22Rv1 (cell line): ENCODE measurements around the gene ANK3.

Experiments
- H3K27ac ChIP-seq: fragments of 450-650 bp; 2 replicates; pipeline ENCODE4 v1.5.1; 2017
- CTCF ChIP-seq: fragments of 450-650 bp; IDR thresholded peaks from 2 replicates; pipeline ENCODE4 v1.5.1; 2017; ENCODE audit warnings: mild to moderate bottlenecking
- ZFX ChIP-seq: fragments of 450-650 bp; IDR thresholded peaks from 2 replicates; pipeline ENCODE4 v1.6.1; 2017; ENCODE audit warnings: antibody characterized with exemption, borderline replicate concordance

ANK3 gene

DNA sequence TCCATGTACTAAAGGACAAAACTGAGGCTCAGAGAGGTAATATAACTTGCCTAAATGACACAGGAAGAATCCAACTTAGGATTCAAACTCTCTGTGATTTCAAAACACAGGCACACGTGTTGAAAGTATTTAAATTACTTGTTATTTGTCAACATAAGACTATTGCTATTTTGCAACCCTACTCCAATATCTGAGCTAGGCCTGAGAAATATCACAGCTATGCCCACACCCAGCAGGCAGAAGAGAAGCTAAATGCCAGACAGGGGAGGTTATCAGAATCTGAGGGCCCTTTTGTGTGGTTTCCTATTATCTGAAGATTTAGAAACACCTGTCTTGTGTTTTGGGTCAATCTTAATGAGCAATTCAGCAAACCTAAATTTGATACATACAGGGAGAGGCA lies 204.3 kb downstream of the ANK3 start:
- no peak overlapping the region for H3K27ac ChIP-seq
- no peak for TF ChIP-seq ZFX
- TF ChIP-seq CTCF, result no peak

- no peak overlapping the region for H3K27ac ChIP-seq
- TF ChIP-seq ZFX, result no peak
- no peak for TF ChIP-seq CTCF
Measured at GRCh38 chr10:60182691-60183090, 207.0 kb downstream of the ANK3 start.

DNA sequence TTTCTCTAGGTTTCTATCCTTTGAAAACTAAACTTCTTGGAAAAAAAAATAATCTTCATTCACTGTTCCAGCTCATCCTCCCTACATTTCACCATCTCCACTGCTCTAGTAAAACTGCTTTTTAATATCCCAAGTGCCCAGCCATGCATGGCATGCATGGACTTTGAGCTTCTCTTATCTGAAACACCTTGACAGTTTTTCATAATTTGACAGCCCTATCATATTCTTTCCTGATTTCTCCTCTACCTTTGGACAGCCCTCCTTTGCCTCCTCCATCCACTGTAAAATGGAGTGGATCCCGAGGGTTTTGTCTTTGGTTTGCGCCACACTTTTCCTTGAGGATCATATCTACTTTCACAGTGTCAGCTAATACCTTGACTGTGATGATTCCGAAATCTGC lies 212.8 kb downstream of the ANK3 start:
- H3K27ac ChIP-seq, result no peak overlapping the region
- no peak for TF ChIP-seq CTCF
- no peak for TF ChIP-seq ZFX

DNA sequence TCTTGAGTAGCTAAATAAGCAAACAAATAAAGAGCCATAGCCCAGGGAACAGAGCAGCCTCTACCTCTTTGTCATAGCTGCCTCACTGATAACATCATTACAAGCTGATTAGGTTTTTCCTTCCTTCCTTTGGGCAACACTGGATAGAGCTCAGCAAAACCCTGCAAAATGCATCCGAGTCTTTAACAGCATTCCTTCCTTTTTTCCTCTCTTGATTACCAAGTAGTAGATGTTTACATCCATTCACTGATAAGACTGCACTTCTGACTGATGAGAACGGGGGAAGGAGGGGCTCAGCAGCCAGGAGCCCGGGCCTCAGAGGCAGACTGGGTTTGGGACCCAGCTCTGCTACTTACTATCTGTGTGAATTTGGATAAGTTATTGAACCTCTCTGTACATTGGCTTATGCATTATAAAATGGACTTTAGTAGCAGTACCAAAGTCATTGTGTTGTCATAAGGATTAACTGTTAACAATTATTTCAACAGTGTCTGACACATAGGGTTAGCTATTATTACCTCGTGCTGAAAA lies 214.2 kb downstream of the ANK3 start:
- H3K27ac ChIP-seq, result peak overlapping the region; percentile 41
- TF ChIP-seq CTCF (no peak), ZFX (no peak)

GRCh38 chr10:60172363-60172990 lies 217.2 kb downstream of the ANK3 start:
- peak overlapping the region; percentile 68 for H3K27ac ChIP-seq

GRCh38 chr10:60171436-60172013 lies 218.2 kb downstream of the ANK3 start:
- H3K27ac ChIP-seq, result peak overlapping the region; percentile 68
- TF ChIP-seq ZFX, result no peak

More at GRCh38 chr10:60172363-60172990, 217.2 kb downstream of the ANK3 start:
- TF ChIP-seq ZFX (no peak), CTCF (no peak)

- no peak for TF ChIP-seq CTCF
- TF ChIP-seq ZFX, result no peak
- no peak overlapping the region for H3K27ac ChIP-seq
Measured at GRCh38 chr10:60170250-60170649, 219.4 kb downstream of the ANK3 start.
